ENCODE results near the gene AFG3L2. TPM values are rescaled to one million over a fixed set of nuclear protein-coding genes. Genes with fewer than 3 reads are reported as not detected.

Gene AFG3L2
- total and polyA plus RNA-seq, 8 donors, result 21.7 to 144 (median 44.0) TPM

DNA sequence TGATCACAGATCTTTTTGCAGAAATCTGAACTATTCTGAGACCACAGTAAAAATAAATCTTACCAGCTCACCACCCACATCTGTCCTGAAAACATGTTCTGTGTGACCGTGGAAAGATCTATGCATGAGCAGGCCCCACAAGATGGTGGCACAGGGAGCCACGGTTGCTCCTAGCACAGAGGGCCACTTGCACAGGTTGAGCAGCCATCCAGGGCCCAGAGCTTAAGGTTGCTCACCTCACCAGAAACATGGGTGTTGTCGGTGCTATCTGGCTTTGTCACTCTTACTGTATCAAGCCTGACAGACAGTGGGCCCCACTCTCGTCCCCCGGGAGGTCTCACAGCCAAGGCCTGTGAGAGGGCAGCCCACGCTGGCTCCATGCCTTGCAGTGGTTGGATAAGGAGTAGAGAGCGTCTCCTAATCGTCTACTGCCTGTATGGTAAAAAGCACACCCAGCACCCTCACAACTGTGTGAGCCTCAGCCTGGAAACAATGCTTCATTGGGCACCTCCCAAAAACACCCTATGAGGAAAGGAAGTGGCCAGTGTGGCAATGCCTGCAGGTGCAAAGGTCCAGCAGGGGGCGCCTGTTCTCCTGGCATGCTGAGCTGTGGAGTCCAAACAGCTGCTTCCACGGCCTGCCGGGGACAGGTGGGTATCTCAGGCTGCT lies 49.4 kb downstream of the AFG3L2 start:
- Histone ChIP-seq H3K36me3 (peaks cover 19 to 88% (median 83%) of the 10 kb centered on the region in 4 donors), H3K4me1 (peaks cover 0 to 14% (median 11%) of the 10 kb centered on the region in 4 donors), H3K9me3 (no peaks in the 10 kb centered on the region), H3K27me3 (no peaks in the 10 kb centered on the region), H3K4me3 (no peak overlapping the region), H3K27ac (peak overlapping the region in 2 of 5 donors; percentile 30 to 36)
- intact Hi-C loops (cut with DNase I; ENCODE audit: low total_unique reads), result no loop called here
- TF ChIP-seq, protein P1, sequence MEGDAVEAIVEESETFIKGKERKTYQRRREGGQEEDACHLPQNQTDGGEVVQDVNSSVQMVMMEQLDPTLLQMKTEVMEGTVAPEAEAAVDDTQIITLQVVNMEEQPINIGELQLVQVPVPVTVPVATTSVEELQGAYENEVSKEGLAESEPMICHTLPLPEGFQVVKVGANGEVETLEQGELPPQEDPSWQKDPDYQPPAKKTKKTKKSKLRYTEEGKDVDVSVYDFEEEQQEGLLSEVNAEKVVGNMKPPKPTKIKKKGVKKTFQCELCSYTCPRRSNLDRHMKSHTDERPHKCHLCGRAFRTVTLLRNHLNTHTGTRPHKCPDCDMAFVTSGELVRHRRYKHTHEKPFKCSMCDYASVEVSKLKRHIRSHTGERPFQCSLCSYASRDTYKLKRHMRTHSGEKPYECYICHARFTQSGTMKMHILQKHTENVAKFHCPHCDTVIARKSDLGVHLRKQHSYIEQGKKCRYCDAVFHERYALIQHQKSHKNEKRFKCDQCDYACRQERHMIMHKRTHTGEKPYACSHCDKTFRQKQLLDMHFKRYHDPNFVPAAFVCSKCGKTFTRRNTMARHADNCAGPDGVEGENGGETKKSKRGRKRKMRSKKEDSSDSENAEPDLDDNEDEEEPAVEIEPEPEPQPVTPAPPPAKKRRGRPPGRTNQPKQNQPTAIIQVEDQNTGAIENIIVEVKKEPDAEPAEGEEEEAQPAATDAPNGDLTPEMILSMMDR (IDR thresholded peaks at IDR 0.05), result peak in 5 of 7 experiments; percentile 50 to 80 (median 66)
- TF ChIP-seq POLR2AphosphoS5 (IDR thresholded peaks at IDR 0.05) (peak in 1 of 3 donors; percentile 33), POLR2A (IDR thresholded peaks at IDR 0.05) (no peak)
- WGBS, 5 donors, result 60 to 65% (median 61%) methylated on average over 10 to 11 of the region's 11 CpGs
- peak; percentile 78 to 83 for DNase-seq

DNA sequence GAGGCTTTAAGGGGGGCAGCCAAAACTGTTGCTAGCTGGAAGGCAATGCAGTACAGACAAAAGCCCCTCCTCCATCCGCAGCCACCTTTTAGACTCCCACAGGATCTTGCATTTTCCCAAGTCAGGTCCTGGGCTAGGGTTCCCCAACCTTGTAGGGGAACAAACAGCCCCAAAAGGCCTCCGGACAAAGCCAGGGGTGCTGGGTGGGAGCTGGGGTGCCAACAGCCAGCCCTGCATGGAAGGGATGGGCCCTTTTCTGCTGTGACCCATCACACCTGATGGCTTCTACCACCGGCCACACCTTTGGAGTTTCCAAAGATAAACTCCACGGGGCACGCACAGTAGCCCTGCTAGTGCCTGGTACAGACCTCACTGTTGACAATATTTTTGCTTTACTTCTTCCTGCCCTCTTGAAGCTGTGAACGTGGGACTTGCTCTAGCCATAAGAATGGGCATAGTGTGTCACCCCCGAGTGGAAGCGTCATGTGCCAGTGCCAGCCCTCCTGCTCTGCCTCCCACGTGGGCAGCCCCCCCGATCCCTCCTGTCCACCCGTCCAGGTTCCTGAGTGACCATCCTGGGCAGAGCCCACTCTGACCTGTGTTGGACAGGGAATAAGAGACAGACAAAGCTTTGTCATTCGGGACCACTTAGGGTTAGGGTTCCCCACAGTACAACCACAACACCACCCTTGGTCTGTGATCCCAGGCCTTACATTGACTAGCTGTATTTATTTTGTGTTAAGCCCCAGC lies 50.1 kb downstream of the AFG3L2 start:
- intact Hi-C loops (cut with DNase I; ENCODE audit: low total_unique reads), result no loop called here
- H3K27ac ChIP-seq, result no peak overlapping the region
- H3K36me3 ChIP-seq, result peaks cover 19 to 92% (median 86%) of the 10 kb centered on the region in 4 donors
- TF ChIP-seq EP300 (IDR thresholded peaks at IDR 0.05) (no peak), POLR2A (IDR thresholded peaks at IDR 0.05) (no peak), POLR2AphosphoS5 (IDR thresholded peaks at IDR 0.05) (no peak)
- TF ChIP-seq, protein P1 (IDR thresholded peaks at IDR 0.05), result no peak
- H3K4me3 ChIP-seq, result no peak overlapping the region
- no peaks in the 10 kb centered on the region for H3K27me3 ChIP-seq
- WGBS, 5 donors, result 60 to 77% (median 65%) methylated on average over 6 to 12 of the region's 12 CpGs
- peaks cover 0 to 14% (median 11%) of the 10 kb centered on the region in 4 donors for H3K4me1 ChIP-seq
- no peak for DNase-seq
- H3K9me3 ChIP-seq, result no peaks in the 10 kb centered on the region

DNA sequence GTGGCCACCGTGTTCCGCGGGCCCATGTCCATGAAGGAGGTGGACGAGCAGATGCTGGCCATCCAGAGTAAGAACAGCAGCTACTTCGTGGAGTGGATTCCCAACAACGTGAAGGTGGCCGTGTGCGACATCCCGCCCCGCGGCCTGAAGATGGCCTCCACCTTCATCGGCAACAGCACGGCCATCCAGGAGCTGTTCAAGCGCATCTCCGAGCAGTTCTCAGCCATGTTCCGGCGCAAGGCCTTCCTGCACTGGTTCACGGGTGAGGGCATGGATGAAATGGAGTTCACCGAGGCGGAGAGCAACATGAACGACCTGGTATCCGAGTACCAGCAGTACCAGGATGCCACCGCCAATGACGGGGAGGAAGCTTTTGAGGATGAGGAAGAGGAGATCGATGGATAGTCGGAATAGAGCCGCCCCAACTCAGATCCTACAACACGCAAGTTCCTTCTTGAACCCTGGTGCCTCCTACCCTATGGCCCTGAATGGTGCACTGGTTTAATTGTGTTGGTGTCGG lies 51.2 kb downstream of the AFG3L2 start:
- TF ChIP-seq EP300 (IDR thresholded peaks at IDR 0.05), result no peak
- Histone ChIP-seq H3K27me3 (no peaks in the 10 kb centered on the region), H3K4me1 (peaks cover 0 to 19% (median 15%) of the 10 kb centered on the region in 4 donors), H3K4me3 (no peak overlapping the region), H3K9me3 (no peaks in the 10 kb centered on the region), H3K36me3 (peaks cover 19 to 96% (median 89%) of the 10 kb centered on the region in 4 donors), H3K27ac (peak overlapping the region in 2 of 5 donors; percentile 13 to 22)
- whole genome bisulfite sequencing, 5 donors, result 96 to 99% (median 98%) methylated on average over 17 to 29 of the region's 29 CpGs
- intact Hi-C loops (cut with DNase I; ENCODE audit: low total_unique reads), result no loop called here
- DNase-seq, result no peak

DNA sequence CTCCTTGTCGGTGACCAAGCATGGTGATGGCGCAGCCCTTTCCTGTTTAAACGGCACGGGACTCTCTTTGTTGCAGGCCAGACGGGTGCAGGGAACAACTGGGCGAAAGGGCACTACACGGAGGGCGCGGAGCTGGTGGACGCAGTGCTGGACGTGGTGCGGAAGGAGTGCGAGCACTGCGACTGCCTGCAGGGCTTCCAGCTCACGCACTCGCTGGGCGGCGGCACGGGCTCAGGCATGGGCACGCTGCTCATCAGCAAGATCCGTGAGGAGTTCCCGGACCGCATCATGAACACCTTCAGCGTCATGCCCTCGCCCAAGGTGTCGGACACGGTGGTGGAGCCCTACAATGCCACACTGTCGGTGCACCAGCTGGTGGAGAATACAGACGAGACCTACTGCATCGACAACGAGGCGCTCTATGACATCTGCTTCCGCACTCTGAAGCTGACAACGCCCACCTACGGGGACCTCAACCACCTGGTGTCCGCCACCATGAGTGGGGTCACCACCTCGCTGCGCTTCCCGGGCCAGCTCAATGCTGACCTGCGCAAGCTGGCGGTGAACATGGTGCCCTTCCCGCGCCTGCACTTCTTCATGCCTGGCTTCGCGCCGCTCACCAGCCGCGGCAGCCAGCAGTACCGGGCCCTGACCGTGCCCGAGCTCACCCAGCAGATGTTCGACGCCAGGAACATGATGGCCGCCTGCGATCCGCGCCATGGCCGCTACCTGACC lies 51.9 kb downstream of the AFG3L2 start:
- Histone ChIP-seq H3K9me3 (no peaks in the 10 kb centered on the region), H3K27me3 (no peaks in the 10 kb centered on the region), H3K4me3 (no peak overlapping the region), H3K4me1 (peaks cover 0 to 23% (median 16%) of the 10 kb centered on the region in 4 donors), H3K27ac (no peak overlapping the region), H3K36me3 (peaks cover 19 to 96% (median 85%) of the 10 kb centered on the region in 4 donors)
- intact Hi-C loops (cut with DNase I; ENCODE audit: low total_unique reads), result no loop called here
- DNase-seq, result no peak
- WGBS, 5 donors, result 97 to 99% (median 98%) methylated on average over 52 to 58 of the region's 58 CpGs
- no peak for TF ChIP-seq POLR2AphosphoS5 (IDR thresholded peaks at IDR 0.05)
- no peak for TF ChIP-seq POLR2A (IDR thresholded peaks at IDR 0.05)
- TF ChIP-seq, protein P1 (IDR thresholded peaks at IDR 0.05), result no peak
- no peak for TF ChIP-seq EP300 (IDR thresholded peaks at IDR 0.05)
